Activated CD8-positive, alpha-beta memory T cell treated with anti-CD3 and anti-CD28 coated beads for 48 hours (primary cell): ENCODE results near the gene SYT2.
A peak's percentile ranks its signal among the peaks of the same experiment; 100 is the strongest.

Source experiments
- DNase-seq, 3 experiments: peaks; one replicate each; pipeline ENCODE4 v3.0.0-alpha.2; 2020; ENCODE audit warnings: low read depth in 2 of 3, low spot score in 2 of 3

Gene SYT2

GRCh38 chr1:202706851-202707250 is 3.4 kb downstream of the SYT2 start:
- DNase-seq: no peak

GRCh38 chr1:202704601-202705000 is 5.7 kb downstream of the SYT2 start:
- no peak for DNase-seq

GRCh38 chr1:202703191-202703590 is 7.1 kb downstream of the SYT2 start:
- no peak for DNase-seq

DNA sequence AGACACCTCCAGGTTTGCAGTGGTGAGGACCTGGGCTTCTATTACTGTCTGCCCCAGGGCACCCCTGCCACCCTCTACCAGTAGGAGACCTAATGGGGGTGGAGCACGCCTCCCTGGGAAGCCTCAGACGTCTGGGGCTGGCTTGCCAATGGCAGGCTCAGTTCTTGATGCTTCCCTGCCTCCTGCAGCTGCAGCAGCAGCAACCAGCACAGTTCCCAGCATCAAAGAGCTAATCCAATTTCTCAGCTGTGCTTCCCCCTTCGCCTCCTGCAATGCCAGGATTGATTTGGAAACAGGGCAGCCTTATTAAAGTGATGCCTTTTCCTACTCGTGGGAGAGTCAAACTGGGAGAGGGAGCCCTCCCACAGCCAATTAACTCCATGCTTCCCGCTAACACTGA is 8.2 kb downstream of the SYT2 start:
- DNase-seq: no peak

DNA sequence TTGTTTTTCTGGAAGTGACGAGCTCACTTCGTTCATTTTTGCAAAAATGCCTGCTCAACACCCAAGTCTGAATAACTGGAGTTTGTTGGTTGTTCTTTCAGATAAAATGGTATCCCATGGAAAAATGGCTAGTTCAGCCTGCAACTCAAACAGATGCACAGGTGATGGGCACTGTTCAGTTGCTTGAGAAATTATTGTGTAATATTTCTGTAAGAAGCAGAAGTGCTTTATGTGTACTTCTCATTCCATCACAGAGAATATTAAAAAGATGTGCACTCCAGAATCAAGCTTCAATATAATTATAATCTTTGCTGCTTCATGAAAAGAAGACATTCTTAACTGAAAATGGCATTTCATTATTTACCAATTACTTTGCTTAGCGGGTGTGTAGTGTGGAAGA is 9.1 kb downstream of the SYT2 start:
- DNase-seq: no peak

DNA sequence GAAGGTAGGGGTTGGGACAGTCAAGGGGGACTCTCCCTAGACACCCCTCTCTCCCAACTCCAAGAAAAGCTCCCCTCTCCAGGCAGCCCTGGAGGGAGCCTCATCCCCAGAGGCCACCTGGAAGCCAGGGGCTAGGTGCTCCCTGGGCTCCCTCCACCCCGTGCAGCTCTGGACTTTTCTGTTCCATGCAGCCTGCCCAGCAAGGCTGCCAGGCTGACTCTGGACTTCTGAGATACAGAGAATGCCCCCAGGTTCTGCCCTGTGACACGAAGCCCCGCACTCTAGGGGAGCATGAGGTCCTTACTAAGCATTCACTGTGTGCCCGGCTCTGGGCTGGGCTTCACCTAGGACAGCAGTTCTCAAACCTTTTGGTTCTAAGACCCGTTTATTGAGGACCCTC is 10.2 kb downstream of the SYT2 start:
- no peak for DNase-seq

DNA sequence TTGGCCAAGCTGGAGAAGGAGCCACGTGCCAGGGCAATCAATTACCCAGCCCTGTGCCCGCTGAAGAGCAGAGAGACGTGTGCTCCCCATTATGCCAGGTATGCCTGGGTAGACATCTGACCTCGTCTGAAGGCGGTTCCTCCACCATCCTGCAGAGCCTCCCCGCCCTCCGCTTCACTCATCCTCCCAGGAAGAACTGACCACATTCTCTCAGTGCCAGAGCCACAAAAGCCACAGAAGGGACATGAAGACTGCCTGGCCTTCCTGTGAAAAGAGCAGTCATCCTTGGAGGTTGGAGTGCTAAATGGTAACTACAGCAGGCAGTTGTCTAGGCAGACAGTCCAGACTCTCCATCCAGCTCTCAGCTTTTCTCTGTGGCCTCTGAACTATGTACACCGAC is 12.0 kb downstream of the SYT2 start:
- DNase-seq: no peak

- DNase-seq: no peak
These were observed 13.2 kb downstream of the SYT2 start for GRCh38 chr1:202697038-202697437.

GRCh38 chr1:202694314-202694713 is 15.9 kb downstream of the SYT2 start:
- DNase-seq: no peak

DNA sequence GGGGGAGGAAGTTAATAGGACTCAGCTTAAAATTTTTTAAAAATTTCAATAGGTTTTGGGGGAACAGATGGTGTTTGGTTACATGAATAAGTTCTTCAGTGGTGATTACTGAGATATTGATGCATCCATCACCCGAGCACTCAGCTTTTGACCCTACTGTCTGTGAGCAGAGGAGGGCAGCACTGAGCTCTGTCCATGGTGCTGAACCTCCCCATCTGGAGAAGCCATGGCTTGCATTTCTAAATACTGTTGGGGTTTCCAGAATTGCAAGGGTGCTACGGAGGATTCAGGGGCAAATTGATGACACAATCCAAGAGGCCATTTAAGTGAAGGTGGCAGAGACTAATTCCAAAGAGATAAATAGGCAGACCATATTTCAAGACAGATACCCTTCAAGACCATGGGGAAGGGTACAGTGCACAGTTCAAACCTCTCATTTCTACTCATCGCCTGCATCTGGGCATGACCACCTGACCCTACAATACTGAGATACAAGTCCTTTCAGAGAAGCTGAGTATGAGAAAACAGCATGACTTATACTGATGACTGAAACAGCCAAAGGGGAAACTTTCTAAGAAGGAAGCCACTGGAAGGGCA is 17.2 kb downstream of the SYT2 start:
- peak; percentile 17 to 53 (median 26) for DNase-seq

DNA sequence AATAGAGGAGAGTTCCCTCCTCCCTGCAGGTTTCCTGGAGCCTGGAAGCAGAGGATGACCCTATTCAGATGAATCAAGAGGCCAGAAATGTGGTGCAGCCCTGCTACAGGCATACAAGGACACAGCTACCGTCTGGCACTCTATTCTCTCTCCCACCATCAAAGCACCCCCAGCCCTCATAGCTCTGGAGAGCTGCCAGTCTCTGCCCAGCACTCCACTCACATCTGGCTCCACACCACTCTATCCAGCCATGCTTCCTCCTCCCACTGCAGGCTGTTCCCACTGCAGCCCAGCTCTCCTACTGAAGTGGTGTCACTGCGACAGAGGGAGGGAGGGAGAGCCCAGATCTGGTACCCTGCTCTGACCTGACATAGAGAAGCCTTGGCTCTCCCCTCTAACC is 18.4 kb downstream of the SYT2 start:
- no peak for DNase-seq

DNA sequence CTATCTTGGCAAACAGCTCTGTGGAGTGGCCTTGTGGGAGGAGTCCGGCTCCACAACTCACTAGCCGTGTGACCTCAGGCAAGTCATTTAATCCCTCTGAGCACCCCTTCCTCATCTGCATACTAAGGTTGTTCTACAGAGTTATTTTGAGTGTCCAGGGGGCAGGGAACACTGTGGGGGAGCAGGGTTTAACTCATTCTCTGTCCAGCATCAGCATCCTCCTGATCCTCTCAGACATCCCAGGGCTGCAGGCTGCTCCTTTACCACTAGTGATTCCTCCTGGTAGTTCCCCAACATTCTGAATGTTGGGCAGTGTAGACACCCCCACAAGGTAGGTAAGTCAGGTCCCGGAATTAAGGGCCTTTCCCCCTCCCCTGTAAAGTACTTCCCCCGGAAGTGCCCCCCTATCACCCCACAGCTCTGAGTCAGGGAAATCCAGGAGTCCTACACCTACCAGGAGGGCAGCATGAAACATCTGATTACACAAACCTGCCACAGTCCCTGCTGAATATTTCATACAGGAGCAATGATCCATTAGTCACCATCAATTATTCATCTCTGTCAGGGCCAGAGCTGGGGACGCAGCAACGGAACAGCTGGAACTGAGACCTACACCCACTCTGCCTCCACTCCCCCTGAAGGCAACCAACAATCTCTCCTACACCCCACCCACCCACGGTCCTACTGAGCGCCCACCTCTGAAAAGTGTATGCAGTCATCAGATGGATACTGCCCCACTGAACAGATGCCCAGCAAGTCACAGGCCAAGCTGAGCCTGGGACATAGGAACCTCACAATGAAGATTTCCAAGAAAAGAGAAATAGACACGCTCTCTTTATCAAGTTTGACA is 20.5 kb downstream of the SYT2 start:
- no peak for DNase-seq

DNA sequence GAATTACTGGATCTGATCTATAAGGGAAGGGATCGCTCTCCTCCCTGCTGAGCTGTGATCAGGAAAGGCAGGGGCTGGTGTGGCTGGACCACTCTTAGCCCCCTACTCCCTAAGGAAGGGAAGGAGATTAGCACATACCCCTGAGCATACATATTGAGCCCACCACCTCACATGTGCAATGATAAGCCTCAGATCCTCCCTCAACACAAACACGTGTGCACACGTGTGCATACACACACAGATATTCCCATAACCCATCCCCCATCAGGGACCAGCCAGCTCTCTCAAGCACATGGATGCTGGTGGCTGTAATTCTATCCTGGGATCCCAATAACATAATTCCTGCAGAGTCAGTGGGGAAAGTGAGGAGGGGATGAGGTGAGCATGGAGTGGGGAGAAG is 21.2 kb downstream of the SYT2 start:
- DNase-seq: no peak

DNA sequence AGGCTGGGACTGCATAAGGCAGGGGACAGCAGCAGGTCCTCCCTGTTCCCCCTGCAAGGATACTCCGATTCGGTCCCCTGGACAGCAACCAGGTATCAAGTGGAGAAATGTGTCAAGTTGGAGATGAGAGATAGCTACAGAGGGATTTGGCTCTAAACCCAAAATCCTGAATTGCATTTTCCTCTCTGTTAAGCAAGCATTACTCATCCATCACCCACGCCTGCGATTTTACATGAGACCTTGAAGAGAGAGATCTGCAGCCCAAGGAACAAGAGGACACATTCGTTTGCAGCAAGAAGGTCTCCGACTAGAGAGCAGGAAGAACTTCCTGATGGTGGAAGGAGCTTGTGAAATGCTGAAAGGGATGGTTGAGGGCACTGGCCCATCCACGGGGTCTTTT is 21.9 kb downstream of the SYT2 start:
- no peak for DNase-seq

DNA sequence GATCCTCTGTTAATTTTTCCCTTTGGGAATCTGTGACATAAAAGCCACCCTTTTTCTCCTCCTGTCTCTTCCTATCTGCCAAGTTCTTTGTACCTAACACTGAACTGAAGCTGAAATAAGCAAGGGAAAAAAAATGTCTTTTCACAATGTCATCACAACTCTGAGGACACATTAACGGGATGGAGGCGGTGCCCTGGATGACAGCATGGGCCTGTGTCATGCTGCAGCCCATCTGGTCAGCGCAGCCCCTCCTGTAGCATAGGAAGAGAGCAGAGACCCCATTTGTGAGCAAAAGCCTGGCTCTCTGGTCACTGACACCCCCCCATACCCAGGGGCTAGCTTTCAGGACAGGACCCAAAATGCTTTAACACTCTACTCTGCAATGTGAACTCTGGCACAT is 22.5 kb downstream of the SYT2 start:
- no peak for DNase-seq

DNA sequence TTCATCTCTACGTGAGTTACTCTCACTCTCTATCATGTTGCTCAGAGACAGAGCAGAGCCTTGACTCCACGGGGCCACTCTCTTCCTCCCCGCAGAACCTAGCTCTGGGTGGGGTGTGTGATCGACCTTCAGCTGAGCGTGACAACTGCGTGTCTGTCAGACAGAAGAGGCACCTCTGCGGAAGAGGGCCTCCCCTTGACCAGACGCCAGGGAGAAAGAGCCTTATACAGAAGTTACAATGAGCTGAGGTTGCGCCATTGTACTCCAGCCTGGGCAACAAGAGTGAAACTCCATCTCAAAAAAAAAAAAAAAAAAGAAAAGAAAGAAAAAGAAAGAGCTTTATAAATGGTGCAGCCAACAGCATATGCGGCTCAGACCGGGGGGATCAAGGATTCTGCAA is 22.9 kb downstream of the SYT2 start:
- DNase-seq: no peak

GRCh38 chr1:202685641-202686040 is 24.6 kb downstream of the SYT2 start:
- no peak for DNase-seq

DNA sequence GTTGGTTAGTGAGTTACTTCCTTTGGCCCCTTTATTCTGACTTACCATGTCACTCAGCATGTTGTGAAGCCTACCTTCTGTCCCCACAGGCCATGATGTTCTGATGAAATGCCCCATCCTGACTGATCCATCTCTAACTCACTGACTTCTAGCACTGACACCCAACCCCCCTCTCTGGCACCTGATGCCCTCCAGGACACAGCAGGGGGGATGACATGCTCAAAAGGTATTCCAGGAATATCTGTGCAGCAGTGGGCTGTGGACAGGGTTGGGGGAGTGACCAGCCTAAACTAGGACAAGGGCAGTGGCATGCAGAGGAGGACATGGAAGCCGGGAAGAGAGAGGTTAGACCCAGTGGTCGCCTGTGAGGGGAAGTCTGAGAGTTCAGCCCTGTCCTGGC is 25.5 kb downstream of the SYT2 start:
- no peak for DNase-seq

DNA sequence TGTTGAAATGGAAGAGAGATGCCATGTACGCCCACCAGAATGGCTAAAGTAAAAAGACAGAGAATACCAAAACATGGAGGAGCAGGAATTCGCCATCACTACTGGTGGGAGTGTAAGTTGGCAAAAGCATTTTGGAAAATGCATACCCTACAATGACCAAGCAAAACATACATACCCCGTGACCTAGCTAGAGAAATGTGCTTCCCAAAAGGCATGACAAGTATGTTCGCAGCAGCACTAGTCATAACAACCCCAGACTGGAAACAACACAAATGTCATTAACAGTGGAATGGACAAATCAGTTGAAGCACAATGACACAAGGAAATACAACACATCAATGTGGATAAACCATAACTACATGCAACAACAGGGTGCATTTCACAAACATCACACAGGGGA is 27.2 kb downstream of the SYT2 start:
- no peak for DNase-seq

GRCh38 chr1:202682477-202682876 is 27.8 kb downstream of the SYT2 start:
- DNase-seq: no peak

GRCh38 chr1:202681736-202682420 is 28.4 kb downstream of the SYT2 start:
- no peak for DNase-seq

- DNase-seq: no peak
These were observed 29.5 kb downstream of the SYT2 start for GRCh38 chr1:202680586-202681352.
